Endometrium (tissue), 2 donors: ENCODE results near the gene UBE3C.

Experiments used
- FAIRE-seq: peaks from 2 replicates; lab custom pipeline; 2012; peaks lifted over from hg19 to GRCh38; lab: Jason Lieb, UNC
- donor health status: control.
- donor health status: control.

The UBE3C gene

DNA sequence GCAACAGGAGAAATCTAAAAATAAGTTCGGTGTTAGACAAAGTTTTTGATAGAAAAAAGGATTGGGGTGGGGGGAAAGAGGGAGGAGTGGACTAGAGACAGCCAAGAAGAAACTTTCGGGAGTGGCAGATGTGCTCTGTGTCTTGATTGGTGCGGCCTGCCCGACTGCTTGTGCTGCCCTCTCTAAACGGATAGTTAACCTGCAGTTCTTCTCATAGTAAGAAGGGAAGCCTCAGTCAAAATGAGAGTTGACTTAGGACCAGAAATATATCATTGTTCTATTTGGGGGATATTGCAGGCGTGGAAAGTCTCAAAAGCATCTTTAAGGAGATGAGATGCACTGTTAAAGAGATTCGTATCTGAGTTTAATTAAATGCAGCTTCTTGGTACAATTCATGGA, 39.3 kb downstream of the UBE3C start:
- FAIRE-seq: no peak

GRCh38 chr7:157183832-157184231, 45.1 kb downstream of the UBE3C start:
- no peak for FAIRE-seq

GRCh38 chr7:157188091-157188665, 49.5 kb downstream of the UBE3C start:
- FAIRE-seq: no peak

- no peak for FAIRE-seq
These were observed 50.7 kb downstream of the UBE3C start for GRCh38 chr7:157189405-157189804.

DNA sequence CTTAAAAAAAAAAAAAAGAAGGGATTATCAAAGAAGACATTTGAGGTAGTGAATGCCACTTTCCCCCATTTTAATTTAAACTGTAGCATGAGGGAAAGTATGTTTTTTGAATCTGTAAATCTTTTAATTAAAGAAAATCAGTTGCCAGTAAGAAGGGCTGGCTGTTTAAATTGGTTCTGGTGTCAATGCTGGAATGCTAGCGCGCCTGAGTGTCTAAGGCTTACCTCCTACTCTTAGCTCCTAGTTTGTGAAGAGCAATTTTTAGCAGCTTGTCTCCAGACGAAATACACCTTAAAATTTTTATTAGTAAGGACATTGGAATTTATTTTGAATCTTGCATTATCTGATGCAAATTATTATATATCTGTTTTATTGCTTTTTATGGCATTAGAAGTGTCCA, 54.1 kb downstream of the UBE3C start:
- FAIRE-seq: no peak

DNA sequence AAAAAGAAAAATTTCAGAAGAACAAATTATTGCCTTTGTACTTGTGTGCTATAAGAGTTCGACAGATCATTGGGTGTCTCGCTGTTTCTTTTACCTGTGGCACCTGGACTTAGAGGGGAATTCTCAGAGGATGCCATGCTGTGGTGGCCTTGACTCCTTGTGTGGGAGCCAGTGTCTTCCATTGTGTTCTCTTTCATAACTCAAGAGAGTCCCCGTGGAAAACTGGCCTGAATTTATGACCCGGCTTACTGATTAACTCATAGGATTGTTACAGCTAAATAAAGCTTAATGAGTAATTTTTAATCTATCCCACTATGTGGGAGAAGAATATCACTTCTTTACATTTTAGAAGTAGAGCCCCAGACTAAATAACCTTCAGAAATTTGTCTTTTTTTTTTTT, 54.5 kb downstream of the UBE3C start:
- no peak for FAIRE-seq

GRCh38 chr7:157194948-157195347, 56.2 kb downstream of the UBE3C start:
- FAIRE-seq: no peak

DNA sequence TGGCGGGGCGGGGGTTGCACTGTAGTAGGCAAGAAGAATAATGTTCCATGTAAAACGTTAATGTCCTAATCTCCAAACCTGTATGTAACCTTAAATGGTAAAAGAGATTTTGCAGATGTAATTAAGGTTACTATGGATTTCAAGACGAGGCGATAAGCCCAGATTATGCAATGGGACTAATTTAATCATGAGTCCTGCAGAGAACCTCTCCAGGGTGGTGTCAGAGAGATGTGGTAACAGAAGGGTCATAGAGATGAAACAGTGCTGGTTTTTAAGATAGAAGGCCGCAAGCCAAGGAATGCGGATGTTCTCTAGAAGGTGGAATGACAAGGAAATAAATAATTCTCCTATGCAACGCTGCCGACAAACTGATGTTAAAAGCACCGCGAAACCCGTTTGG, 57.1 kb downstream of the UBE3C start:
- no peak for FAIRE-seq

DNA sequence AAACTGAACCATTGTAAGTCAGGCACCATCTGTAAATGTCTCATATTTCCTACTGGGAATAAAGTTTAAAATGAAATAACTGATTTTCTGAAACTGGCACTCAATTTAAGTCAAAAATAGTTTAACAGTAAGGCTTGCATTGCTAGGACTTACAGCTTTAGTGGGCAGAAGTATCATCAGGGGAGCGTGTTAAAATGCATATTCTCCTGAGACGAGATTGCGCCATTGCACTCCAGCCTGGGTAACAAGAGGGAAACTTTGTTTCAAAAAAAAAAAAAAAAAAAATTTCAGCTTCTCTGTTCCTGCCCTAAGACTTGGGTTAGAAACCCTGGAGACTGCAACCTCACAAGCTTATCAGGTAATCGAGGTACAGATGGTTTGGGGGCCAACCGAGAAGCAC, 65.4 kb downstream of the UBE3C start:
- FAIRE-seq: no peak

GRCh38 chr7:157205438-157205837, 66.7 kb downstream of the UBE3C start:
- no peak for FAIRE-seq

DNA sequence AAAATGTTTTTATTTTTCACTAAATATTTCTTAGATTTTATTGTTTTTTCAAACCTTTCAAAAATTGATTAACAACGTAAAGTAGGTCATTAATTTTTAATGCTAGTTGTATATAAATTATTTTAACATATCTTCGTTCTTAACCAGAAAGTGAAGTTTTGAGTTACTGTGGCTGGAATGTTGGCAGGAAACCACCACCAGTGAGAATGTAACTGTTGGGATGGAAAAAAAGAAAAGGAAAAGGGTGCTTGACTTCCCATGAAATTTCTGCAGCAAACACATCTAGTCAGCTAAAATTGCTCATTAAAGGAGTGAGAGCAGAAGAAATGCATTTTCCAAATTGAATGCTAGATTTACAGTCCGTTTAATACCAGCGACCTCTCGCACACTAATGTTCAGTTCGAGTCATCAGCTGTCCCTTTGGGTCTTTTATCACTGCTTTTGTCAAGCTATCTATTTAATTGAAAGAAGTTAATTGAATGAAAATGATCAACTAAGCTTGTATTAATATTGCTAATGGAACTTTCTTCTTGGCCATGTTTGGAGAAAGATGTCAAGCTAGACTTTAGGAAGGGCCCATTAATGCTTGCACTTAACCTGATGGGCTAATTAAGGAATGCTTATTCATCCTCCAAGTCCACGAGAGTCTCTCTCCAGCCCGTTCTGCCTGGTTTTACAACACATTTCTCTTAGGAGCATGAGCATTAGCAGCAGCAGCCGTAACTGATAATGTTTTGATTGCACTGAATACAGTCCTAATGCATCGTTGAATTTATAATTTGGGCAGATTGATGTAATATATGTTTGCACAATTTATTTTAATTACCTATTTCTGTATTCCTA, 70.1 kb downstream of the UBE3C start:
- FAIRE-seq: no peak

GRCh38 chr7:157210682-157211081, 72.0 kb downstream of the UBE3C start:
- no peak for FAIRE-seq

GRCh38 chr7:157211690-157212089, 73.0 kb downstream of the UBE3C start:
- no peak for FAIRE-seq

- no peak for FAIRE-seq
These were observed 80.4 kb downstream of the UBE3C start for GRCh38 chr7:157219154-157219553.

GRCh38 chr7:157220916-157221569, 82.3 kb downstream of the UBE3C start:
- no peak for FAIRE-seq

DNA sequence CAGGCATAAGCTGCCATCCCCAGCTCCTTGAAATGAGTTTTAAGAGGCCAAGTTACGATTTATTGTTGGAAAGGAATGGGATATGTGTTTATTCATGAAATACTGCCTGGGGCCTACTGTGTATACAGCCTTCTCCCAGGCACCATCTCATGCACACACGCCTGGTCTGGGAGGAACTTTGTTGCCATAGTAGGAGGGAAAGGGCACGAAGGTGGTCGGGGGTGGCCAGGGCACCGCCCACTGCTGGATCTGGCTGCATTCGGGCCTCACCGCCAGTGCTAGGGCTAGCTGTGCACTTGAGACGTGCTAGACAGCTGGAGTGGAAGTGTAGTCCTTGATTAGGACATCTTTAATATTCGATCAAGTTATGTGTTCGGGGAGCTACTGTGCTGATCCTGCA, 84.0 kb downstream of the UBE3C start:
- no peak for FAIRE-seq

- no peak for FAIRE-seq
These were observed 85.9 kb downstream of the UBE3C start for GRCh38 chr7:157224627-157225026.

DNA sequence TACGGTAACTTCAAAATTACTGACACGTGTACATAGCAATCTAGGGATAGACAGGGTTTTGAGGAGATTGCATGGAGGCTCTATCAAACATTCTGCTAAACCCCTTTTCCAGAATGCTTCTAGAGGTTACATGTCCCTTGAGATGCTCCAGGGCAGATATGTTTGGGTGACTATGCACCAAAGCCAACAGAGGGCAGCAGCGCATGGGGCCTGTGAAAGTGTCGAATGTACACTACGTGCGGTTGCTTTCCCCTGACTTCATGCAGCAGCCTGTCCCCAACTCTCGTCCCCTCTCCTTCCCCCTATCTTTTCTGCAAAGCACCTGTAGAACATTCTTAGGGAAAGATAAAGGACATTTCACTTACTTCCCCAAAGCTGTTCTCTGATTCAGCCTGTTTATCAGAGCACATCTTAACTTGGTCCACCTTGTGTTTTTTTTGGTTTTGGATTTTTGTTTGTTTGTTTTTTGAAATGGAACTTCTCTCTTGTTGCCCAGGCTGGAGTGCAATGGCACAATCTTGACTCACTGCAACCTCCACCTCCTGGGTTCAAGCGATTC, 90.2 kb downstream of the UBE3C start:
- no peak for FAIRE-seq

GRCh38 chr7:157233677-157234076, 95.0 kb downstream of the UBE3C start:
- no peak for FAIRE-seq

DNA sequence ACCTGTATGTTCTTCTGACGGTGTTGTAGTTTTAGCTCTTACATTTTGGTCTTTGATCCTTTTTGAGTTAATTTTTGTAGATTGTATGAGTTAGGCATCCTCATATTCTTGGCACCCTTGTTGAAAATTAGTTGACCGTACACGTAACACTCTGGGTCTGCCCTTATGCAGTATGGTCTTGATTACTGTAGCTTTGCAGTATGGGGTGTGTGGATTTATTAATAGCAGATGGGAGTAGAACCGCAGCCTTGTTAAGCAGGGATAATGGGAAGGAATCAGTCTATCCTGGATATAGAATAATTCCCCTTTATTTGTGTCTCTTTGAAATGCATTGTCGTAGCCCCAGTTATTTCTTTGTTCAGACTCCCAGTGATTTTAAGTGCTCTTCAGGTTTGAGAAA, 95.5 kb downstream of the UBE3C start:
- no peak for FAIRE-seq

DNA sequence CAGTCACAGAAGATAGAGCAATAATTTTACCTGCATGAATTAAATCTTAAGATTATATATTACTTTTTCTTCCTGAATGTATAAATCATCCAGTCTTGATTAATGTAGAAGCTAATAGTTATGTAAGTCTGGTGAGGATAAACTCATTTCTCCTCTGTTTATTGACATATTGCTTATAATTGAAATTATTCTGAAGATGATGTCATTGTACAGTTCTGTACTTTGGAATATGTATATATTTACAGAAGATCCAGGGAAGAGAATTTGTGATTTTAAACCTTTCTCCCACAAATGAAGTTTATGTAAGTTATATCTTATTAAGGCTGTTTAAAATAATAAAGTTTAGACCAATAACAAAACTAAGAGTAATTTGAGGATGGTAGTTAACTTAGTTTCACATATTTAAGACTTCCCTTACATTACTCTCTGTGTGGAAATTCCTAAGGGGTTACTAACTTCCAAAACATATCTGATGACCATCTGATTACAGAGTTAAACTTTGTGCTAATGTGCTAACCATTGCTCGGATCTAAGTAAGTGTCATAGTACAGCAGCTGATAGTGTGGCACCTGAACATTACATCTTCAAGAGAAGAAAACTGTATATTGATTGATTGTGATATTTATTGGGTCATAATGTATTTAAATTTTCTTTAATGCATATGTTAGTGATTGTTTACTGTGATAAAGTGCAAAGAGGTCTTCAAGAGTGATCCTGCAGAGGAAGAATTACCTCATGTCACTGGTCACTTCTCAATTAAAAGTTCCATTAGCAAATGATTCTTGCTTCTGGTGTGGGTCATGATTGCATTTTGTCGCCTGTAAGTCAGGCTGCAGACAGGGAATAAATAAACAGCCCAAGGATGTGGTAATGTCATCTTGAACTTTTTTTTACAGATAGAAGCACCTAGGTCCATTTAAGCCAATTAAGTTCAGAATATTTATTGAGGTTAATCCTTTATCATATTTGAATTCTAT, 96.9 kb downstream of the UBE3C start:
- FAIRE-seq: no peak

- no peak for FAIRE-seq
These were observed 99.4 kb downstream of the UBE3C start for GRCh38 chr7:157238087-157238486.
